H9 (cell line): ENCODE results near the gene CPE. TPM values are rescaled to one million over a fixed set of nuclear protein-coding genes. Genes with fewer than 3 reads are reported as not detected.

ENCODE experiments used
- DNase-seq: peaks from one replicate; pipeline ENCODE4 v3.0.0-alpha.2; 2017
- H2AFZ ChIP-seq: one replicate; pipeline ENCODE4 v1.6.1; 2013; ENCODE audit warnings: mild to moderate bottlenecking, low read length, control low read depth, moderate library complexity
- H2AK5ac ChIP-seq: 2 replicates; pipeline ENCODE4 v1.6.1; 2013; ENCODE audit warnings: low read length, control low read depth, mixed read lengths; ENCODE audit not compliant: insufficient read length
- H2BK120ac ChIP-seq: one replicate; pipeline ENCODE4 v1.6.1; 2013; ENCODE audit warnings: low read depth, mild to moderate bottlenecking, low read length, control low read depth, inconsistent platforms; ENCODE audit not compliant: poor library complexity, severe bottlenecking
- H2BK12ac ChIP-seq: 2 replicates; pipeline ENCODE4 v1.6.1; 2013; ENCODE audit warnings: low read length, control low read depth, mixed read lengths, low read depth; ENCODE audit not compliant: insufficient read length
- H2BK15ac ChIP-seq: 2 replicates; pipeline ENCODE4 v1.6.1; 2013; ENCODE audit warnings: low read depth, low read length, control low read depth
- H2BK20ac ChIP-seq: one replicate; pipeline ENCODE4 v1.6.1; 2013; ENCODE audit warnings: low read depth, mild to moderate bottlenecking, low read length, control low read depth, inconsistent platforms; ENCODE audit not compliant: poor library complexity, severe bottlenecking
- H2BK5ac ChIP-seq: 2 replicates; pipeline ENCODE4 v1.6.1; 2013; ENCODE audit warnings: low read length, control low read depth, mixed read lengths; ENCODE audit not compliant: insufficient read length
- H3K14ac ChIP-seq: 2 replicates; pipeline ENCODE4 v1.6.1; 2013; ENCODE audit warnings: low read length, control low read depth; ENCODE audit not compliant: insufficient read depth
- H3K18ac ChIP-seq: 2 replicates; pipeline ENCODE4 v1.6.1; 2013; ENCODE audit warnings: low read depth, mild to moderate bottlenecking, mixed read lengths, low read length, control low read depth; ENCODE audit not compliant: insufficient read length
- H3K23ac ChIP-seq: 2 replicates; pipeline ENCODE4 v1.6.1; 2013; ENCODE audit warnings: low read length, control low read depth, mixed read lengths, low read depth; ENCODE audit not compliant: insufficient read length
- H3K23me2 ChIP-seq: 2 replicates; pipeline ENCODE4 v1.6.1; 2013; ENCODE audit warnings: low read depth, mild to moderate bottlenecking, mixed read lengths, low read length, control low read depth; ENCODE audit not compliant: insufficient read length, poor library complexity, severe bottlenecking
- H3K27ac ChIP-seq: 2 replicates; pipeline ENCODE4 v1.5.1; 2013; ENCODE audit warnings: low read length, control low read depth, mixed read lengths, low read depth; ENCODE audit not compliant: insufficient read length
- H3K27me3 ChIP-seq: 2 replicates; pipeline ENCODE4 v1.6.1; 2013; ENCODE audit warnings: low read length, control low read depth, inconsistent platforms; ENCODE audit not compliant: insufficient read depth
- H3K4ac ChIP-seq: 2 replicates; pipeline ENCODE4 v1.6.1; 2013; ENCODE audit warnings: low read depth, mild to moderate bottlenecking, control low read depth, inconsistent platforms, low read length, moderate library complexity
- H3K4me1 ChIP-seq: 2 replicates; pipeline ENCODE4 v1.6.1; 2013; ENCODE audit warnings: low read length, control low read depth, inconsistent platforms; ENCODE audit not compliant: insufficient read depth
- H3K4me2 ChIP-seq: 2 replicates; pipeline ENCODE4 v1.6.1; 2013; ENCODE audit warnings: low read length, control low read depth, mixed read lengths; ENCODE audit not compliant: insufficient read length, insufficient read depth
- H3K56ac ChIP-seq: 2 replicates; pipeline ENCODE4 v1.6.1; 2013; ENCODE audit warnings: low read depth, mild to moderate bottlenecking, mixed read lengths, low read length, control low read depth; ENCODE audit not compliant: insufficient read length
- H3K79me1 ChIP-seq: 2 replicates; pipeline ENCODE4 v1.6.1; 2013; ENCODE audit warnings: low read depth, mild to moderate bottlenecking, moderate library complexity, low read length, control low read depth, inconsistent platforms; ENCODE audit not compliant: insufficient read depth, poor library complexity, severe bottlenecking
- H3K79me2 ChIP-seq: 2 replicates; pipeline ENCODE4 v1.6.1; 2013; ENCODE audit warnings: low read length, control low read depth, inconsistent platforms; ENCODE audit not compliant: insufficient read depth
- H3K9ac ChIP-seq: 2 replicates; pipeline ENCODE4 v1.6.1; 2013; ENCODE audit warnings: low read length, control low read depth, mixed read lengths; ENCODE audit not compliant: insufficient read length; ENCODE audit errors: extremely low read depth
- H3K9me3 ChIP-seq: one replicate; pipeline ENCODE4 v1.6.1; 2013; ENCODE audit warnings: low read depth, low read length, inconsistent platforms; ENCODE audit not compliant: control insufficient read depth
- H3T11ph ChIP-seq: one replicate; pipeline ENCODE4 v1.6.1; 2013; ENCODE audit warnings: mild to moderate bottlenecking, low read length, control low read depth, inconsistent platforms
- H4K20me1 ChIP-seq: one replicate; pipeline ENCODE4 v1.6.1; 2013; ENCODE audit not compliant: control insufficient read depth, insufficient read length, insufficient read depth
- H4K5ac ChIP-seq: 2 replicates; pipeline ENCODE4 v1.6.1; 2013; ENCODE audit warnings: low read depth, mild to moderate bottlenecking, mixed read lengths, low read length, control low read depth; ENCODE audit not compliant: insufficient read length
- H4K8ac ChIP-seq: replicated peaks from 2 replicates; pipeline ENCODE4 v1.6.1; 2013; ENCODE audit warnings: low read length, control low read depth, mixed read lengths, low read depth; ENCODE audit not compliant: insufficient read length
- H4K91ac ChIP-seq: 2 replicates; pipeline ENCODE4 v1.6.1; 2013; ENCODE audit warnings: low read depth, mild to moderate bottlenecking, moderate library complexity, mixed read lengths, low read length, control low read depth; ENCODE audit not compliant: insufficient read length
- H3K27ac Mint-ChIP-seq, 3 experiments: 2 replicates in 2 of 3; 3 replicates in 1 of 3; pipeline ENCODE4 v1.8.0; 2020 to 2021; ENCODE audit warnings: mixed read lengths in 3 of 3, mild to moderate bottlenecking in 1 of 3, moderate library complexity in 1 of 3
- H3K27me3 Mint-ChIP-seq: 2 replicates; pipeline ENCODE4 v1.8.0; 2021; ENCODE audit warnings: low read depth, mild to moderate bottlenecking, moderate library complexity, mixed read lengths
- H3K36me3 Mint-ChIP-seq, 3 experiments: 2 replicates in 2 of 3; 3 replicates in 1 of 3; pipeline ENCODE4 v1.8.0; 2020 to 2021; ENCODE audit warnings: low read depth in 3 of 3, mixed read lengths in 3 of 3; ENCODE audit not compliant: insufficient read depth in 1 of 3
- H3K4me1 Mint-ChIP-seq, 2 experiments: 2 replicates each; pipeline ENCODE4 v1.8.0; 2020; ENCODE audit warnings: mixed read lengths in 2 of 2
- H3K4me3 Mint-ChIP-seq, 2 experiments: 2 replicates in 1 of 2; 3 replicates in 1 of 2; pipeline ENCODE4 v1.8.0; 2020 to 2021; ENCODE audit warnings: mild to moderate bottlenecking in 2 of 2, mixed read lengths in 2 of 2, moderate library complexity in 1 of 2
- H3K9me3 Mint-ChIP-seq, 2 experiments: 2 replicates in 1 of 2; 3 replicates in 1 of 2; pipeline ENCODE4 v1.8.0; 2020; ENCODE audit warnings: mild to moderate bottlenecking in 2 of 2, mixed read lengths in 2 of 2, moderate library complexity in 1 of 2
- WGBS: extraction: QIAGEN DNeasy Blood & Tissue Kit; methylation state at CpG from one replicate; pipeline ENCODE4 v1.1.7; 2013; ENCODE audit warnings: missing lambda C conversion rate, low lambda C conversion rate, mixed read lengths; ENCODE audit not compliant: insufficient read length; ENCODE audit errors: extremely low coverage; 5-methylcytosine and 5-hydroxymethylcytosine counted together
- total RNA-seq: library from RNA; stranded (reverse); gene quantifications from 2 replicates; pipeline ENCODE4 v1.2.1, GENCODE V29; 2021
- TF ChIP-seq, protein P1 (sequence below): fragments of 200-600 bp; sonication (generic); conservative IDR thresholded peaks from 3 replicates; pipeline ENCODE4 v1.8.0; 2021; ENCODE audit warnings: antibody characterized with exemption, mild to moderate bottlenecking

Gene CPE
- total RNA-seq, 1 experiment from 2014 or later: 10.0 TPM

DNA sequence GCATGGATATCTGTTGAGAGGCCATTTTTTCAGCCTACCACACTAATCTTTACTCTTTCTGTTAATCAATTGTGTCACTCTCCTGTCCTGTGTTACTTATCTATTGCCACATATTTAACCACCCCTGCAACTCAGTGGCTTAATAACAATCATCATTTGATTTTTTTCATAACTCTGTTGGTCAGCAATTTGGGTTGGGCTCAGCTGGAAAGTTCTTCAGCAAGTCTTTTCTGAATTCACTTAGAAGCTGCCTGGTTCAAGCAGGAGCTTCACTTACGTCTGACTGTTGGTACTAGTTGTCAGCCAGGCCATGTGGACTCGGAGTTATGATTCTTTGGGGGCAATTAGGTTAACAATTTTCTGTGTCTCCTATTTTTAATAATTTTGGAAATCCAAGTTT lies 50.1 kb downstream of the CPE start:
- H3T11ph ChIP-seq: no peak overlapping the region
- no peak overlapping the region for H3K14ac ChIP-seq
- no peak overlapping the region for H2BK12ac ChIP-seq
- H2BK120ac ChIP-seq: no peak overlapping the region
- H2AK5ac ChIP-seq: no peak overlapping the region
- no peak overlapping the region for H2BK20ac ChIP-seq
- H3K79me2 ChIP-seq: no peaks in the 10 kb centered on the region
- H3K4me2 ChIP-seq: no peak overlapping the region
- H3K79me1 ChIP-seq: no peaks in the 10 kb centered on the region
- no peak overlapping the region for H4K8ac ChIP-seq
- Mint-ChIP-seq H3K9me3 (peaks cover 13 to 19% of the 10 kb centered on the region in 2 experiments), H3K27me3 (no peaks in the 10 kb centered on the region), H3K27ac (no peak overlapping the region), H3K4me3 (no peak overlapping the region), H3K4me1 (peaks cover 3 to 12% of the 10 kb centered on the region in 2 experiments), H3K36me3 (peaks cover 0 to 20% (median 11%) of the 10 kb centered on the region in 3 experiments; a peak in 4 of 7 replicates)
- H3K18ac ChIP-seq: no peak overlapping the region
- no peak overlapping the region for H3K4ac ChIP-seq
- no peak overlapping the region for H2BK15ac ChIP-seq
- no peaks in the 10 kb centered on the region for H3K23me2 ChIP-seq
- H3K56ac ChIP-seq: no peak overlapping the region
- no peaks in the 10 kb centered on the region for H3K9me3 ChIP-seq
- H4K91ac ChIP-seq: no peak overlapping the region
- no peak overlapping the region for H2BK5ac ChIP-seq
- H2AFZ ChIP-seq: no peak overlapping the region
- peaks cover 3% of the 10 kb centered on the region; the same call in 1 of the 2 replicates for H3K4me1 ChIP-seq
- no peak for DNase-seq
- TF ChIP-seq, protein P1, sequence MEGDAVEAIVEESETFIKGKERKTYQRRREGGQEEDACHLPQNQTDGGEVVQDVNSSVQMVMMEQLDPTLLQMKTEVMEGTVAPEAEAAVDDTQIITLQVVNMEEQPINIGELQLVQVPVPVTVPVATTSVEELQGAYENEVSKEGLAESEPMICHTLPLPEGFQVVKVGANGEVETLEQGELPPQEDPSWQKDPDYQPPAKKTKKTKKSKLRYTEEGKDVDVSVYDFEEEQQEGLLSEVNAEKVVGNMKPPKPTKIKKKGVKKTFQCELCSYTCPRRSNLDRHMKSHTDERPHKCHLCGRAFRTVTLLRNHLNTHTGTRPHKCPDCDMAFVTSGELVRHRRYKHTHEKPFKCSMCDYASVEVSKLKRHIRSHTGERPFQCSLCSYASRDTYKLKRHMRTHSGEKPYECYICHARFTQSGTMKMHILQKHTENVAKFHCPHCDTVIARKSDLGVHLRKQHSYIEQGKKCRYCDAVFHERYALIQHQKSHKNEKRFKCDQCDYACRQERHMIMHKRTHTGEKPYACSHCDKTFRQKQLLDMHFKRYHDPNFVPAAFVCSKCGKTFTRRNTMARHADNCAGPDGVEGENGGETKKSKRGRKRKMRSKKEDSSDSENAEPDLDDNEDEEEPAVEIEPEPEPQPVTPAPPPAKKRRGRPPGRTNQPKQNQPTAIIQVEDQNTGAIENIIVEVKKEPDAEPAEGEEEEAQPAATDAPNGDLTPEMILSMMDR: no peak
- H3K23ac ChIP-seq: no peak overlapping the region
- H3K27ac ChIP-seq: no peak overlapping the region
- no peak overlapping the region for H4K5ac ChIP-seq
- H3K27me3 ChIP-seq: no peaks in the 10 kb centered on the region
- no peaks in the 10 kb centered on the region for H4K20me1 ChIP-seq
- WGBS: no CpG with 5 or more reads among the region's 2 CpGs
- no peak overlapping the region for H3K9ac ChIP-seq
